IPS DF 6.9 (cell line): ENCODE measurements around the gene ARL8B.

Experiments used
- DNase-seq: peaks from one replicate; pipeline ENCODE4 v3.0.0-alpha.2; 2013; ENCODE audit warnings: low read depth, low spot score
- H3K27ac ChIP-seq: one replicate; pipeline ENCODE4 v1.5.1; 2013; ENCODE audit warnings: low read length, control low read depth
- H3K27me3 ChIP-seq: 2 replicates; pipeline ENCODE4 v1.6.1; 2013; ENCODE audit warnings: mild to moderate bottlenecking, low read length; ENCODE audit not compliant: control insufficient read depth, insufficient read depth
- H3K36me3 ChIP-seq: 2 replicates; pipeline ENCODE4 v1.6.1; 2013; ENCODE audit warnings: low read length; ENCODE audit not compliant: control insufficient read depth, insufficient read depth
- H3K4me1 ChIP-seq: 2 replicates; pipeline ENCODE4 v1.6.1; 2013; ENCODE audit warnings: low read length; ENCODE audit not compliant: control insufficient read depth, insufficient read depth
- H3K4me3 ChIP-seq: 2 replicates; pipeline ENCODE4 v1.5.1; 2013; ENCODE audit warnings: mild to moderate bottlenecking, low read length
- H3K9me3 ChIP-seq: 2 replicates; pipeline ENCODE4 v1.6.1; 2013; ENCODE audit warnings: low read length, inconsistent platforms; ENCODE audit not compliant: control insufficient read depth, insufficient read depth
- WGBS: extraction: QIAGEN DNeasy Blood & Tissue Kit; methylation state at CpG from one replicate; pipeline ENCODE4 v1.1.7; 2013; ENCODE audit warnings: mixed read lengths, missing lambda C conversion rate; ENCODE audit not compliant: insufficient read length, insufficient coverage; 5-methylcytosine and 5-hydroxymethylcytosine counted together

The ARL8B gene

GRCh38 chr3:5133239-5134018 lies 11.3 kb downstream of the ARL8B start:
- Histone ChIP-seq H3K36me3 (no peaks in the 10 kb centered on the region), H3K27me3 (no peaks in the 10 kb centered on the region), H3K9me3 (no peaks in the 10 kb centered on the region), H3K4me1 (peaks cover 3% of the 10 kb centered on the region; the same call in 1 of the 2 replicates), H3K27ac (no peak overlapping the region), H3K4me3 (no peak overlapping the region)
- no CpG with 5 or more reads among the region's 7 CpGs for WGBS
- no peak for DNase-seq

DNA sequence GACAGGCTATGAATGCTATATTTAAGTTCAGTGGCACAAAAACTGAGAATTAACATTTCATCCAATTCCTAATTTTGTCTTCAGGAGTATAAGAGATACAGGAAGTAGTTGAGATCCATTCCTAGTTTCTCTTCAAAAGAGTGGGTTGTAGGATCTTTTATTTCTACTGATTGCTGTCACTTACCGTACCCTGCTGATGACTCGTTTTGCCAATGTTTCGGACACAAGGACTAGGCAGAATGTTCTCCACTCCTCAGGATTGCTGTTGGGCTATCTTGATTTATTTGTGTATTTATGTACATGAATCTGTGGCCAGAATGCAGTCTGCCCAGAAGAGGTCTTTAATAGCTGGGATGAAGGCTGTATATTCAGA lies 11.9 kb downstream of the ARL8B start:
- H3K4me3 ChIP-seq = no peak overlapping the region
- no peaks in the 10 kb centered on the region for H3K27me3 ChIP-seq
- H3K36me3 ChIP-seq = no peaks in the 10 kb centered on the region
- H3K9me3 ChIP-seq = no peaks in the 10 kb centered on the region
- WGBS = no CpG with 5 or more reads among the region's 3 CpGs
- peaks cover 3% of the 10 kb centered on the region; the same call in 1 of the 2 replicates for H3K4me1 ChIP-seq
- no peak overlapping the region for H3K27ac ChIP-seq
- no peak for DNase-seq

GRCh38 chr3:5134499-5134898 lies 12.4 kb downstream of the ARL8B start:
- DNase-seq = no peak
- no peak overlapping the region for H3K27ac ChIP-seq
- H3K9me3 ChIP-seq = no peaks in the 10 kb centered on the region
- H3K4me3 ChIP-seq = no peak overlapping the region
- H3K4me1 ChIP-seq = peaks cover 3% of the 10 kb centered on the region; the same call in 1 of the 2 replicates
- H3K27me3 ChIP-seq = no peaks in the 10 kb centered on the region
- no peaks in the 10 kb centered on the region for H3K36me3 ChIP-seq
- WGBS = no CpG with 5 or more reads among the region's 3 CpGs

DNA sequence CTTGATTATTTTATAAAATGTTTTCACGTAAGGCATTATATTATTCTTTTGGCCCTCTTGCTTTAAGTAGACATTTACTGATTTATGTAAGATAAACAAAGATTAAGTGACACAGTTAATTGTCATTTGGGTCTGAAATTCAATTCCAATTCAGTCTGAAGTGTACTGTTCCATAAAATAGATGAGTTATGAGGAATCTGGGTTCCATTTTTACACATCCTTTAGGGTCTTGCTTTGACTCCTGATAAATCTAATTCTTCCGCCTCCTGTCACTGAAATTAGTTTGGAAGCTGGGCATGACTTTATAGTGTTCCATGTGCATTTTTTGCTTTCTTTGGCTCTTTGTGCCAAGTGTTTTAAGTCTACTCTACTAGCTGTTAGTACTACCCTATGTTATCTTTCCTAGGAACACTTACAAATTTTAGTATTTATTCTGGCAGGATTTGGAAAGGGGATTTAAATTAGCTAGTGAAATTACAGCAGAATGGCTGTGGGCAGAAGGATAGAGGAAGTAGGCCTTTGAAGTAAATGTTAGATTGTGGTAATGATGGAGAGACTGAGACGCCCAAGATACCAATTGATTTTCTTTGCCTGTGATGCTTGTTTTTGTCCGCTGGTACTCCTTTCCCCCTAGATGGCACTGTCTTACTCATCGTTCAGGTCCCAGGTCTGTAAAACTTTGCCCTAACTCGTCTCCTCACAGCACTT lies 14.3 kb downstream of the ARL8B start:
- no peaks in the 10 kb centered on the region for H3K36me3 ChIP-seq
- no peaks in the 10 kb centered on the region for H3K27me3 ChIP-seq
- no peak for DNase-seq
- no CpG with 5 or more reads among the region's 6 CpGs for WGBS
- H3K27ac ChIP-seq = no peak overlapping the region
- peaks cover 3% of the 10 kb centered on the region; the same call in 1 of the 2 replicates for H3K4me1 ChIP-seq
- no peak overlapping the region for H3K4me3 ChIP-seq
- H3K9me3 ChIP-seq = no peaks in the 10 kb centered on the region

DNA sequence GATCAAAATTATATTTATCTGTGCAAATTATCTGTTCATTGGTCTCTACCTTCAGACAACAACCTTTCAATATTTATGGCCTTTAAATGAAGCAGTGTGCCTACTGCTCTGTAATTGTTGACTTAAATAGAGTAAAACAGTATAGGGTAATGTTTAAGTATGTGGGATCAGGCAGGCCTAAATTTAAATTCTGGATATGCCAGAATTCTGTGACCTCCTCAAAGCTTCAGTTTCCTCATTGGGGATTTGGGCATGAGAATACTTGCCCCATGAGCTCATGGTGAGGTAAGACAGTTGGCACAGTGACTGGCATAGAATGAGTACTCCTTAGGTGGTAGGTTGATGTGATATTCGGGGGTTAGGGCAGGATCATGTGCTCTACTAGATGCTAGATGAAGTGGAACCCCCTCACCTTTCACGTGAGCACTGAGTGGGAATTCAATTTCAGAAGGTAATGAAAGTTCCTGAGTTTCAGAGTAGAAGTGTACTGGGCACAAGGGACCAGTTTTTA lies 14.9 kb downstream of the ARL8B start:
- no peaks in the 10 kb centered on the region for H3K36me3 ChIP-seq
- H3K9me3 ChIP-seq = no peaks in the 10 kb centered on the region
- no peak overlapping the region for H3K4me3 ChIP-seq
- no peak for DNase-seq
- WGBS = no CpG with 5 or more reads among the region's 2 CpGs
- no peaks in the 10 kb centered on the region for H3K27me3 ChIP-seq
- no peak overlapping the region for H3K27ac ChIP-seq
- H3K4me1 ChIP-seq = peaks cover 3% of the 10 kb centered on the region; the same call in 1 of the 2 replicates

GRCh38 chr3:5138214-5138981 lies 16.3 kb downstream of the ARL8B start:
- WGBS = no CpG with 5 or more reads among the region's 5 CpGs
- no peak for DNase-seq
- H3K27ac ChIP-seq = no peak overlapping the region
- H3K4me1 ChIP-seq = peaks cover 3% of the 10 kb centered on the region; the same call in 1 of the 2 replicates
- no peaks in the 10 kb centered on the region for H3K9me3 ChIP-seq
- H3K4me3 ChIP-seq = no peak overlapping the region
- H3K27me3 ChIP-seq = no peaks in the 10 kb centered on the region
- H3K36me3 ChIP-seq = no peaks in the 10 kb centered on the region

DNA sequence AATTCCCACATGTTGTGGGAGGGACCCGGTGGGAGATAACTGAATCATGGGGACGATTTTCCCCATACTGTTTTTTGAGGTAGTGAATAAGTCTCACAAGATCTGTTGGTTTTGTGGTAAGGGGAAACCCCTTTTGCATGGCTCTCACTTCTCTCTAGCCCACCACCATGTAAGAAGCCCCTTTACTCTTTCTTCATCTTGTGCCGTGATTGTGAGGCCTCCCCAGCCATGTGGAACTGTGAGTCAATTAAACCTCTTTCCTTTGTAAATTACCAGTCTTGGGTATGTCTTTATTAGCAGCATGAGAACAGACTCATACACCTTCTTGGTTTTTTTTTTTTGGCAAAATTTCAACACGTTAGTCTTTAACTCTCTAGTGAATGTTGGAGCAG lies 18.1 kb downstream of the ARL8B start:
- no peak overlapping the region for H3K27ac ChIP-seq
- no peaks in the 10 kb centered on the region for H3K27me3 ChIP-seq
- H3K4me1 ChIP-seq = no peaks in the 10 kb centered on the region
- H3K9me3 ChIP-seq = no peaks in the 10 kb centered on the region
- no CpG with 5 or more reads among the region's 4 CpGs for WGBS
- H3K4me3 ChIP-seq = no peak overlapping the region
- H3K36me3 ChIP-seq = no peaks in the 10 kb centered on the region
- no peak for DNase-seq

DNA sequence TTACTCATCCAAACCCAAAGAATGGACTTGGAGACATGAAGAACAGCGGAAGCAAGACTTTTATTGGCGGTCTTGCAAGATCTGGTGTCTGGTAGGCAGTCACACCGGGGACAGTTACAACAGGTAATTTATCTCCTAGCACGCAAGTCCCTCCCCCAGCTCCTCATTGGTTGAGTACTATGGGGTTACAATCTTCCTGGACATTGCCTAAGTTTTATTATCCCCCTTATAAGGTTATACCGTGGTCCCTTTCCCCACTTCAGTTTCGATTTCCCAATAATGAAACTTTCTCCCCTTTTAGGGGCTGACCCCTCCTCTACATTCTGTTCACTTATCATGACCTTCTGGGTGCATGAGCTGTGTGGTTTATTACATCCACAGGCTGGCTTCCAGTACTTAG lies 18.7 kb downstream of the ARL8B start:
- Histone ChIP-seq H3K4me1 (no peaks in the 10 kb centered on the region), H3K27me3 (no peaks in the 10 kb centered on the region), H3K9me3 (no peaks in the 10 kb centered on the region), H3K36me3 (no peaks in the 10 kb centered on the region), H3K27ac (no peak overlapping the region), H3K4me3 (no peak overlapping the region)
- WGBS = no CpG with 5 or more reads among the region's 6 CpGs
- no peak for DNase-seq

- Histone ChIP-seq H3K27me3 (no peaks in the 10 kb centered on the region), H3K4me3 (no peak overlapping the region), H3K4me1 (no peaks in the 10 kb centered on the region), H3K27ac (no peak overlapping the region), H3K9me3 (no peaks in the 10 kb centered on the region), H3K36me3 (no peaks in the 10 kb centered on the region)
- no peak for DNase-seq
- WGBS = no CpG with 5 or more reads among the region's 4 CpGs
Observed at GRCh38 chr3:5141760-5142159, 19.7 kb downstream of the ARL8B start.

GRCh38 chr3:5143464-5143863 lies 21.4 kb downstream of the ARL8B start:
- H3K27me3 ChIP-seq = no peaks in the 10 kb centered on the region
- no peaks in the 10 kb centered on the region for H3K9me3 ChIP-seq
- H3K4me3 ChIP-seq = no peak overlapping the region
- WGBS = no CpG with 5 or more reads among the region's 4 CpGs
- no peaks in the 10 kb centered on the region for H3K4me1 ChIP-seq
- H3K27ac ChIP-seq = no peak overlapping the region
- no peaks in the 10 kb centered on the region for H3K36me3 ChIP-seq
- no peak for DNase-seq
